A549 (cell line): ENCODE data around the gene ACBD4. TPM values are rescaled to one million over a fixed set of nuclear protein-coding genes. Genes with fewer than 3 reads are reported as not detected.

Experiments
- ATAC-seq, 2 experiments: fragments of 200-7000 bp in 1 of 2; fragments of >200 bp in 1 of 2; cut with Nextera tagmentation in 1 of 2; cut with Tn5 transposase in 1 of 2; 3 replicates each; pipeline versions ENCODE4 v1.8.0 to v1.9.1; 2018 to 2020; ENCODE audit warnings: mild to moderate bottlenecking in 1 of 2, moderate library complexity in 1 of 2
- CTCF ChIA-PET: fragments of 300-600 bp; sonication (Branson Sonifier 250); formaldehyde crosslinking; extraction: SDS; loops from one replicate; lab custom pipeline; 2021; ENCODE audit warnings: antibody characterized with exemption, inconsistent platforms; lab: Yijun Ruan, JAX
- POLR2A ChIA-PET: fragments of 350-600 bp; formaldehyde crosslinking; extraction: SDS; loops from one replicate; lab custom pipeline; 2021; ENCODE audit warnings: antibody characterized with exemption, inconsistent platforms; lab: Yijun Ruan, JAX
- DNase-seq, 2 experiments: peaks; one replicate each; pipeline versions ENCODE4 v3.0.0 to v3.0.0-alpha.2; 2011 to 2016; ENCODE audit warnings: low read depth in 1 of 2, low spot score in 1 of 2
- FAIRE-seq: peaks from 2 replicates; lab custom pipeline; 2011; peaks lifted over from hg19 to GRCh38; lab: Jason Lieb, UNC
- H3K27ac ChIP-seq, 2 experiments: fragments of >200 bp; sonication (Bioruptor Twin); formaldehyde crosslinking; 3 replicates each; pipeline ENCODE4 v1.5.1; 2016 to 2017
- H3K4me1 ChIP-seq: fragments of >200 bp; sonication (Bioruptor Twin); formaldehyde crosslinking; 3 replicates; pipeline ENCODE4 v1.6.1; 2016
- H3K4me2 ChIP-seq: fragments of >200 bp; sonication (Bioruptor Twin); formaldehyde crosslinking; 3 replicates; pipeline ENCODE4 v1.6.1; 2016
- H3K4me3 ChIP-seq: fragments of >200 bp; sonication (Bioruptor Twin); formaldehyde crosslinking; 3 replicates; pipeline ENCODE4 v1.5.1; 2016
- H3K9me3 ChIP-seq: fragments of >200 bp; sonication (Bioruptor Twin); formaldehyde crosslinking; 3 replicates; pipeline ENCODE4 v1.6.1; 2016
- BCL3 ChIP-seq: fragments of >200 bp; sonication (Bioruptor Twin); formaldehyde crosslinking; IDR thresholded peaks from 3 replicates; pipeline ENCODE4 v1.6.1; 2016
- CHD2 ChIP-seq: fragments of 150-350 bp; IDR thresholded peaks from 2 replicates; pipeline ENCODE4 v1.6.1; 2014; ENCODE audit warnings: low read length; ENCODE audit not compliant: partially characterized antibody
- EHF ChIP-seq: fragments of 250-450 bp; sonication (Bioruptor Pico); IDR thresholded peaks from 2 replicates; pipeline ENCODE4 v1.5.0; 2020; ENCODE audit warnings: mild to moderate bottlenecking
- HOXB5 ChIP-seq: fragments of 250-450 bp; sonication (Bioruptor Pico); IDR thresholded peaks from 2 replicates; pipeline ENCODE4 v1.5.0; 2020; ENCODE audit warnings: mild to moderate bottlenecking, moderate library complexity
- JUN ChIP-seq, 2 experiments: fragments of >200 bp; sonication (Bioruptor Twin); formaldehyde crosslinking; IDR thresholded peaks; 2 replicates in 1 of 2; 3 replicates in 1 of 2; pipeline ENCODE4 v1.6.1; 2016 to 2017
- MAFK ChIP-seq: fragments of 450-650 bp; IDR thresholded peaks from 2 replicates; pipeline ENCODE4 v1.6.1; 2014; ENCODE audit not compliant: partially characterized antibody
- MAX ChIP-seq: IDR thresholded peaks from 2 replicates; pipeline ENCODE4 v1.6.1; 2012
- NFE2L2 ChIP-seq: fragments of 150-350 bp; conservative IDR thresholded peaks from 2 replicates; pipeline ENCODE4 v1.6.1; 2014; ENCODE audit warnings: low read length
- NR3C1 ChIP-seq: fragments of >200 bp; sonication (Bioruptor Twin); formaldehyde crosslinking; IDR thresholded peaks from 3 replicates; pipeline ENCODE4 v1.6.1; 2017
- PHF8 ChIP-seq: fragments of 200-600 bp; sonication (generic); IDR thresholded peaks from 2 replicates; pipeline ENCODE4 v1.6.1; 2016; ENCODE audit warnings: low read depth, mild to moderate bottlenecking, antibody characterized with exemption, moderate library complexity, borderline replicate concordance
- POLR2A ChIP-seq: IDR thresholded peaks from 2 replicates; pipeline ENCODE4 v1.6.1; 2012; ENCODE audit warnings: mild to moderate bottlenecking, low read length
- RAD21 ChIP-seq, 2 experiments: fragments of >200 bp in 1 of 2; sonication (Bioruptor Twin) in 1 of 2; formaldehyde crosslinking in 1 of 2; IDR thresholded peaks in 1 of 2; conservative IDR thresholded peaks in 1 of 2; 2 replicates in 1 of 2; 3 replicates in 1 of 2; pipeline ENCODE4 v1.6.1; 2012 to 2018; ENCODE audit warnings: inconsistent platforms in 1 of 2
- RFX5 ChIP-seq: fragments of 450-650 bp; IDR thresholded peaks from 2 replicates; pipeline ENCODE4 v1.7.1; 2014; ENCODE audit warnings: antibody characterized with exemption, mild to moderate bottlenecking, moderate library complexity
- SMC3 ChIP-seq: fragments of >200 bp; sonication (Bioruptor Twin); formaldehyde crosslinking; IDR thresholded peaks from 3 replicates; pipeline ENCODE4 v1.6.1; 2018; ENCODE audit warnings: inconsistent platforms
- WGBS: methylation state at CpG from one replicate; pipeline ENCODE4 v1.1.6; 2017; ENCODE audit errors: missing lambda C conversion rate; 5-methylcytosine and 5-hydroxymethylcytosine counted together
- polyA plus RNA-seq, 4 experiments: library from polyadenylated mRNA; depleted of rRNA in 3 of 4; stranded (reverse); fragments of >200 nt; fragmentation: RNase III in 1 of 4; extraction: RNeasy Plus Mini Kit Qiagen cat#74134 plus additional on column Dnase treatment in 1 of 4; gene quantifications; 2 replicates in 3 of 4; 3 replicates in 1 of 4; pipeline ENCODE4 v1.2.3, GENCODE V29; 2011 to 2017
- small RNA-seq, 6 experiments: library from RNA; depleted of rRNA; stranded (forward); fragments of <200 nt; gene quantifications; one replicate each; pipeline ENCODE3, GENCODE V24; 2012

The ACBD4 gene
- polyA plus RNA-seq, 2 of the 4 experiments (the other 2 are of a cell fraction) = 11.4 to 13.7 TPM

GRCh38 chr17:45186801-45187354 lies 51.4 kb downstream of the ACBD4 start (continued):
- TF ChIP-seq EHF (CRISPR knock-in tag) = no peak

- no peak overlapping the region for H3K4me3 ChIP-seq
- CTCF ChIA-PET = interaction anchor here (0.6 to 52.3 kb wide), 7 partner anchors 9 to 409 kb away, joined by 3 to 2147 read pairs (median 7); partner anchors contain the start of genes ACBD4, HEXIM1 and HEXIM2
- ATAC-seq (no peak), FAIRE-seq (peak; percentile 49), DNase-seq (no peak)
- H3K4me2 ChIP-seq = no peak overlapping the region
- peaks cover 44% of the 10 kb centered on the region for H3K4me1 ChIP-seq
- POLR2A ChIA-PET = interaction anchor here (1.2 to 3.5 kb wide), 3 partner anchors 16 to 40 kb away, joined by 3 to 35 read pairs (median 12); partner anchors contain the start of genes HEXIM1 and HEXIM2
- TF ChIP-seq EHF (CRISPR knock-in tag) (no peak), RAD21 (conservative IDR thresholded peaks at IDR 0.05 in 1 of 2, IDR thresholded peaks at IDR 0.05 in 1 of 2) (no peak), CHD2 (no peak), NFE2L2 (no peak), PHF8 (no peak), POLR2A (no peak), MAFK (no peak), RFX5 (no peak)
- peak overlapping the region in 1 of 2 experiments; percentile 9; a peak in 1 of 6 replicates for H3K27ac ChIP-seq
- 73% methylated on average over 2 of the region's 2 CpGs for WGBS
- no peaks in the 10 kb centered on the region for H3K9me3 ChIP-seq
Measured at GRCh38 chr17:45189009-45189408, 53.5 kb downstream of the ACBD4 start.

- CTCF ChIA-PET = interaction anchor here (0.9 to 52.3 kb wide), 9 partner anchors 13 to 271 kb away, joined by 3 to 2147 read pairs (median 4); partner anchors contain the start of genes ACBD4, HEXIM1 and HEXIM2
- POLR2A ChIA-PET = interaction anchor here (1.4 to 3.5 kb wide), 3 partner anchors 18 to 42 kb away, joined by 8 to 35 read pairs (median 12); partner anchors contain the start of genes HEXIM1 and HEXIM2
- FAIRE-seq = peak; percentile 94
Measured at GRCh38 chr17:45190503-45191255, 55.2 kb downstream of the ACBD4 start.

More at GRCh38 chr17:45190503-45191255, 55.2 kb downstream of the ACBD4 start:
- 67% methylated on average over 11 of the region's 11 CpGs for WGBS
- Histone ChIP-seq H3K4me2 (peak overlapping the region; percentile 25), H3K9me3 (no peaks in the 10 kb centered on the region), H3K4me1 (peaks cover 48% of the 10 kb centered on the region), H3K27ac (peak overlapping the region; percentile 58 to 86), H3K4me3 (no peak overlapping the region)
- no peak for DNase-seq
- no peak for TF ChIP-seq RAD21 (conservative IDR thresholded peaks at IDR 0.05 in 1 of 2, IDR thresholded peaks at IDR 0.05 in 1 of 2)
- TF ChIP-seq BCL3 = no peak
- no peak for TF ChIP-seq NR3C1
- TF ChIP-seq MAX = no peak
- TF ChIP-seq SMC3 = no peak
- TF ChIP-seq RFX5 = no peak
- no peak for TF ChIP-seq PHF8
- TF ChIP-seq HOXB5 (CRISPR knock-in tag) = no peak
- TF ChIP-seq JUN (IDR thresholded peaks at IDR 0.05) = no peak
- ATAC-seq = peak in 1 of 2 experiments; percentile 52; a peak in 1 of 6 replicates

Small RNAs within 50 kb of the gene (small RNA-seq; reads per million reads assigned to genes)
- gene MIR6784 = 0 to 2.1 (median 0) reads per million in 6 experiments

Other genes with a start within 250 kb of the ACBD4 start
- 254 and 353 TPM in 2 replicates for gene EFTUD2, start 236.2 kb upstream of the ACBD4 start, polyA plus RNA-seq (2011; rRNA removed)
- gene EFTUD2, start 236.2 kb upstream of the ACBD4 start, polyA plus RNA-seq (2017; fragmentation: RNase III; extraction: RNeasy Plus Mini Kit Qiagen cat#74134 plus additional on column Dnase treatment) = 216 to 251 TPM (median 224 TPM) in 3 replicates
- gene GFAP, start 220.2 kb upstream of the ACBD4 start, polyA plus RNA-seq (2011; rRNA removed) = 1.8 and 2.1 TPM in 2 replicates
- 1.2 to 1.5 TPM (median 1.4 TPM) in 3 replicates for gene GFAP, start 220.2 kb upstream of the ACBD4 start, polyA plus RNA-seq (2017; fragmentation: RNase III; extraction: RNeasy Plus Mini Kit Qiagen cat#74134 plus additional on column Dnase treatment)
- gene KIF18B, start 187.9 kb upstream of the ACBD4 start, polyA plus RNA-seq (2011; rRNA removed) = 19.6 and 20.5 TPM in 2 replicates
- 39.9 to 41.7 TPM (median 41.7 TPM) in 3 replicates for gene KIF18B, start 187.9 kb upstream of the ACBD4 start, polyA plus RNA-seq (2017; fragmentation: RNase III; extraction: RNeasy Plus Mini Kit Qiagen cat#74134 plus additional on column Dnase treatment)
- gene C1QL1, start 167.4 kb upstream of the ACBD4 start, polyA plus RNA-seq (2011; rRNA removed) = 1.9 and 2.6 TPM in 2 replicates
- gene C1QL1, start 167.4 kb upstream of the ACBD4 start, polyA plus RNA-seq (2017; fragmentation: RNase III; extraction: RNeasy Plus Mini Kit Qiagen cat#74134 plus additional on column Dnase treatment) = 7.4 to 9.3 TPM (median 8.5 TPM) in 3 replicates
- gene DCAKD, start 84.1 kb upstream of the ACBD4 start, polyA plus RNA-seq (2011; rRNA removed) = 21.4 and 26.2 TPM in 2 replicates
- 17.4 to 18.7 TPM (median 18.2 TPM) in 3 replicates for gene DCAKD, start 84.1 kb upstream of the ACBD4 start, polyA plus RNA-seq (2017; fragmentation: RNase III; extraction: RNeasy Plus Mini Kit Qiagen cat#74134 plus additional on column Dnase treatment)
- gene NMT1, start 74.4 kb upstream of the ACBD4 start, polyA plus RNA-seq (2011; rRNA removed) = 82.9 and 95.8 TPM in 2 replicates
- gene NMT1, start 74.4 kb upstream of the ACBD4 start, polyA plus RNA-seq (2017; fragmentation: RNase III; extraction: RNeasy Plus Mini Kit Qiagen cat#74134 plus additional on column Dnase treatment) = 270 to 323 TPM (median 299 TPM) in 3 replicates
- gene PLCD3, start 3.2 kb upstream of the ACBD4 start, polyA plus RNA-seq (2011; rRNA removed) = 55.5 and 56.6 TPM in 2 replicates
- 104 to 107 TPM (median 105 TPM) in 3 replicates for gene PLCD3, start 3.2 kb upstream of the ACBD4 start, polyA plus RNA-seq (2017; fragmentation: RNase III; extraction: RNeasy Plus Mini Kit Qiagen cat#74134 plus additional on column Dnase treatment)
- 39.3 and 54.0 TPM in 2 replicates for gene HEXIM1, start 12.8 kb downstream of the ACBD4 start, polyA plus RNA-seq (2011; rRNA removed)
- 118 to 143 TPM (median 131 TPM) in 3 replicates for gene HEXIM1, start 12.8 kb downstream of the ACBD4 start, polyA plus RNA-seq (2017; fragmentation: RNase III; extraction: RNeasy Plus Mini Kit Qiagen cat#74134 plus additional on column Dnase treatment)
- gene HEXIM2, start 26.2 kb downstream of the ACBD4 start, polyA plus RNA-seq (2011; rRNA removed) = 14.5 and 15.5 TPM in 2 replicates
- gene HEXIM2, start 26.2 kb downstream of the ACBD4 start, polyA plus RNA-seq (2017; fragmentation: RNase III; extraction: RNeasy Plus Mini Kit Qiagen cat#74134 plus additional on column Dnase treatment) = 16.1 to 23.1 TPM (median 21.2 TPM) in 3 replicates
- gene FMNL1, start 86.2 kb downstream of the ACBD4 start, polyA plus RNA-seq (2011; rRNA removed) = 8.6 and 17.5 TPM in 2 replicates
- gene FMNL1, start 86.2 kb downstream of the ACBD4 start, polyA plus RNA-seq (2017; fragmentation: RNase III; extraction: RNeasy Plus Mini Kit Qiagen cat#74134 plus additional on column Dnase treatment) = 43.9 to 47.9 TPM (median 44.0 TPM) in 3 replicates
- gene SPATA32, start 126.4 kb downstream of the ACBD4 start, polyA plus RNA-seq (2011; rRNA removed) = 0.05 and 0.08 TPM in 2 replicates
- gene SPATA32, start 126.4 kb downstream of the ACBD4 start, polyA plus RNA-seq (2017; fragmentation: RNase III; extraction: RNeasy Plus Mini Kit Qiagen cat#74134 plus additional on column Dnase treatment) = 0.09 to 0.25 TPM (median 0.21 TPM) in 3 replicates
- 9.1 and 10.9 TPM in 2 replicates for gene MAP3K14, start 181.3 kb downstream of the ACBD4 start, polyA plus RNA-seq (2011; rRNA removed)
- gene MAP3K14, start 181.3 kb downstream of the ACBD4 start, polyA plus RNA-seq (2017; fragmentation: RNase III; extraction: RNeasy Plus Mini Kit Qiagen cat#74134 plus additional on column Dnase treatment) = 30.7 to 53.6 TPM (median 34.5 TPM) in 3 replicates